SIG-M5 treated with dmso at 0.1 percent for 504 hours (cell line): ENCODE data around the gene NRGN.
"Not testable (repeated sequence)": the region's sequence is repeated elsewhere in the genome, so short reads cannot be mapped to it uniquely, and the experiment has no call there.

Experiments used
- DNase-seq: peaks from one replicate; lab custom pipeline; 2025; ENCODE audit not compliant: unreplicated experiment; lab: John Stamatoyannopoulos, UW

Gene NRGN

DNA sequence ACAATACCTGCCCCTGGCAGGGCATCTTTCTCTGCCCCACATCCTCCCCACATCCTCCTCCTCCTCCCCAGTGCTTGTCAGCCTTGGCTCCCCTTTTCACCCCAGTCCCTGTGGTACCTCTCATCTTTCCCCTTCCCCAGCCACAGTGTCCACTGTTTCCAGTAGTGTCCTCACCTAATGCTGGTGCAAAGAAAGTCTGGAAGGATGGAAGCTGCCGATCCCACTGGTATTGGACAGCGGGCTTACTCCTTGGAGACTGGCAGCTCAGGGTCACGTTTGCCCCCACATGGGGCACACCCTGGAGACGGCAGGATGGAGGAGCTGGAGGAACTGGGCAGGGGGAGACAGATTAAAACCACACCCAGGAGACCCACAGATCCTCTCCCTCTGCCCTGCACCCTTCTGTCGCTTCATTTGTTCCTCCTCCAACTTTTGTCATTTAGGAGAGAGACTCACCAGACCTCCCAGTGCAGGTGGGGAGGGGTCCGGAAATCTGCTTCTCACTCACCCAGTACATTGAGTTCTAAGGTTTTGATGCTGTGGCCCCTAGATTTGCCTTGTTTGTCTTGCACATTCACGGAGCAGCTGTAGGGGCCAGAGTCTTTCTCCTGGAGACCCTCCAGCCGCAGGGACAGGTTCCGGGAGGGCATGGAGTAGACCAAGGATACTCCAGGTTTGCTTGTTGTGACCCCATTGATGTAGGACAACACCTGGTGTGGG lies 16.5 kb downstream of the NRGN start:
- no peak for DNase-seq

DNA sequence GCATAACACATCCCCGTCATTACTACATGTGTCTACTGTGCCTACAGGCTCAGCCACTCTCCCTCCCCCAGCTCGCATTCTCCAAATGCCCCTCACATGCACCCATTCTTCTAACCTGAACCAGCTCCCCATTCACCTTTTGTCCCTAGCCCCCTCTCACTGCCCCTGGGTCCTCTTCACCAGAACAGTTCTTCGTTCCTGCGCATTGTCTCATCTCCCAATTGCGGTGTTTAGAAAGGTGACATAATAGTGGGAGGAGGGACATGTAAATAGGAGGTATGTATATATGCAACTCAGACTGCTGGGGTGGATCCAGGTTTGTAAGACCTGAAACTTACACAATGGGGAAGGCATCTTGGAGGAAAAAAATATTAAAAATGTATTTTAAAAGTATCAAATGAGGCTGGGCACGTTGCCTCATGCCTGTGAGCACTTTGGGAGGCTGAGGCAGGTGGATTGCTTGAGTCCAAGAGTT lies 17.0 kb downstream of the NRGN start:
- DNase-seq, result no peak

GRCh38 chr11:124757320-124757719 lies 17.6 kb downstream of the NRGN start:
- no peak for DNase-seq

DNA sequence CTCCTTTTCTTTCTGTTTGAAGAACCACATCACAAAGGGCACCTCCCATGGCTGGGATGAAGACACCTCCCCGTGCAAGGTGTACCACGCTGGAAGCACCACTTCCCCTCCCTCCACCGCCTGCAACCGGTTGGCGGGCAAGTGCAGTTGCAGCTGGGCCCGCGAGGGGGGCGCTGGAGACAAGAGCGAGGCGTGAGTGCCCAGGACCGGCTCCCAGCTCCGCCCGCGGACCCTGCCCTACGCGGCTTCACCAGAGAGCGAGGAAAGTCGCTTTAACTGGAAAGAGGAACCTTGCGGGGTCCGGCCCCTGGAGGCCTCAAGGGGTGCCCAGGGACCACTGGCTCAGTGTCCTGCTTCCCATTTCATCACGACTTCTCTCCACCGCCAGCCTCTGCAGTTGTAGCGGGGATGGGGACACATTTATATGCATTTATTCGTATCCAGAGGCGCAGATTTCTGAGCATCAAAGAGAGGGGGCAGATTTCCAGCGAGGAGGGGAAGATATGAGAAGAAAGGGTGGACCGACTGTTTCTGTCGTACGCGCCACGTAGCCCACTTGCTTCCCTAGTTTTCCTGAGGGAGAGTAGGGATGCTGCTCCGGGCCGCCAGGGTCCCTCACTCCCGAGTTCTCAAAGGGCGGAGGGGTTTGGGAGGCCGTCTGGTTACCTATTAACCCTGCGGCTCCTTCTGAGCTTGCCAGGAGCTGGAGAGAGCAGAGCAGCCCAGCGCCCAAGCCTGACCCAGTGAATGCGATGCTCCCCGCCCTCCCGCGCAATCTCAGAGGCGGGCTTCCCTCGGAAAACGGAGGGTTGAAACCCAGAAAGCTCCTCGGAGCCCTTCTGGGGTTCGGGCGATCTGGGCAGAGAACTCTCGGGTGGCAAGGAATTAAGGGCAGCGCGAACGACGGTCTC lies 18.9 kb downstream of the NRGN start:
- peak; percentile 84 for DNase-seq

DNA sequence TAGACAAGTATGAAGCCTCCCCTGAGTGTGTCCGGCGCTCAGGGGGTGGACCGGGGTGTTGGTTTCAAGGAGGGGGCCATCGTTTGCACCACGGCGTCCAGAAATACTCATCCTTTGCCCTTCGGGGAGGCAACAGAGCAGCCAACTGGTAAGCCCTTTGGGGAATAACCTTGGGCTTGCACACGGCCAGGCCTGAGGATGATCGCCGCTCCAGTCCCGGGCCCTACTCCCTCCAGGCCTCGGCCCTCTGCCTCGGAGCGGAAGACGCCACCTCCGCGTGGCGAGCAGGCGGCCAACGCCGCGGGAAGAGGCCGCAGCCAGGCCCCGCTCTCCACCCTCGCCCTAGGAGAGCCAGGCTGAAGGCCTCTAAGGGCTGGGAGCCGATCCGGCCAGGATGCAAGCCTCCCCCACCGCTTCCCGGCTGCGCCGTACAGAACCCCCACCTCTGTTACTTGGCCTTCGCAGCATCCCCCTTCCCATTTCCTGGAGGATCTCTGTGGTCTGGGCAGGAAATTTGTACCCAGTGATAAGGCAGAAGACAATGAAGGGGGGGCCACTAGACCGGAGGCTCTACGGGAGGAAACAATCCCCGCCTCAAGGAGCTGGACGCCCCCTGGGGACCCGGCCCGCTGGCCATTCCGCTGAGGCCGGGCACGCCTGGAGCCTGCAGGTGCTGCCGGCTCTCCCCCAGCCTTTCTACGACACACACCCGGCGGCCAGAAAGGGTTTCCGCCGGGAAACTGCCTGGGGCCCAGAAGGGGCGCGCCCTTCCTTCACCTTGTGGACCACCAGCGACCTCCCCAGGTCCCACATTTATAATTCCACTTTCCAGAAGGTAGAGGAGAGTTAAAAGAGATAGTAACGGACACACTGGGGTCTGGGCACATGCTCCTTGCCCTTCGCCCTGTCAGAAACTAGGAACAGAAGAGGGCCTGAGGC lies 19.8 kb downstream of the NRGN start:
- no peak for DNase-seq

- DNase-seq, result no peak
Observed at GRCh38 chr11:124760205-124760652, 20.5 kb downstream of the NRGN start.

- no peak for DNase-seq
Observed at GRCh38 chr11:124760806-124761205, 21.1 kb downstream of the NRGN start.

DNA sequence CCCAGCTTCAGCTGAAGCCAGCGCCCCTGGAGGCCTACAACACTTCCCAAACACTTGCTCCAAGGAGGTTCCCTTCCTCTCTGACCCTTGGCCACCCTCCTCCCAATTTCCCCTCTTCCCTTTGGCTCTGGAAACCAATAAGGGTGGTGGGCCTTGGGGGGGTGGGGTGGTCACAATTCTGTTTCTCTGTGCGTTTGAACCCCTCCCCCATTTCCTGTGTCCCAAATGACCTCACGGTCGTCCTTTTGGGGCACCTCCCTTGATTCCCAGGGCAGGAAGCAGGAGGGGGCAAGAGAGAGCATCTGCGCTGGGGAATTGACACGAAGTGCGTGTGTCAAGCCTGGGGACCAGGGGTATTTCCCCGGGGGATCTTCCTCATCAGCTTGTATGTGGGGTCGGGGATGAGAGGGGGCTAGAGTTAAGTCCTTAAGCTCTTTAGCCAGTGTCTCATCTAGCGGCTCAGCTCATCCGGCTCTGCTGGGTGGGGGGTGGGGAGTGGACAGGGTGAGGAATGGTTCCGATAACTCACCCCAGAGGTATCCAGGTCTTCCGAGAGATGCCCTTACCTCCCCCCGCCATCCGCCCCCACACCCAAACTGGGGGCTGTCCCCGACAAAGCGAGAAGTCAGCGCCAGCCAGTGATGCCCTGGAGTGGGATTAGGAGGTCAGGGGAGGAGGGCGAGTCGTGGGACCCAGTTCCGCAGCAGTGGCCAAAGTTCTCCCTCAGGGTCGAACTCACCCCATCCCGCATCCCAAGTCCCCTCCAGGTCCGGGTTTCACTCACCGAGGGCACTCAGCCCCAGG lies 21.8 kb downstream of the NRGN start:
- DNase-seq, result no peak

GRCh38 chr11:124762105-124762623 lies 22.4 kb downstream of the NRGN start, which contains the start of gene ESAM:
ESAM (minus strand) TSS chr11:124762290; CDS start chr11:124762154, 136 bp downstream.
- no peak for DNase-seq

- no peak for DNase-seq
Observed at GRCh38 chr11:124762624-124763155, 22.9 kb downstream of the NRGN start.

GRCh38 chr11:124763156-124763947 lies 23.6 kb downstream of the NRGN start:
- DNase-seq, result peak; percentile 35

- DNase-seq, result no peak
Observed at GRCh38 chr11:124766156-124766555, 26.4 kb downstream of the NRGN start.

GRCh38 chr11:124768914-124769313 lies 29.2 kb downstream of the NRGN start:
- no peak for DNase-seq

GRCh38 chr11:124769806-124770774 lies 30.3 kb downstream of the NRGN start:
- no peak for DNase-seq

GRCh38 chr11:124770959-124771358 lies 31.2 kb downstream of the NRGN start:
- not testable (repeated sequence) for DNase-seq

GRCh38 chr11:124776865-124777645 lies 37.3 kb downstream of the NRGN start:
- no peak for DNase-seq

- DNase-seq, result no peak
Observed at GRCh38 chr11:124778281-124778680, 38.5 kb downstream of the NRGN start.
